Ovary (tissue), 9 donors: ENCODE data around the gene GTF2A2. TPM values are rescaled to one million over a fixed set of nuclear protein-coding genes. Genes with fewer than 3 reads are reported as not detected.

Source experiments
- DNase-seq, 5 donors: peaks; one replicate each; pipeline ENCODE4 v3.0.0-alpha.2; 2019 to 2020
- H3K27ac ChIP-seq, 2 donors: fragments of 200-600 bp; one replicate each; pipeline versions ENCODE4 v1.5.1 to v1.8.0; 2019 to 2022
- H3K27me3 ChIP-seq: fragments of 200-600 bp; one replicate; pipeline ENCODE4 v1.8.0; 2022
- H3K36me3 ChIP-seq: fragments of 200-600 bp; sonication (generic); one replicate; pipeline ENCODE4 v1.5.1; 2019
- H3K4me1 ChIP-seq: one replicate; pipeline ENCODE4 v1.8.1; 2013; ENCODE audit warnings: mild to moderate bottlenecking, moderate library complexity; ENCODE audit not compliant: insufficient read depth
- H3K4me3 ChIP-seq: fragments of 200-600 bp; sonication (generic); one replicate; pipeline ENCODE4 v1.5.1; 2017
- H3K9me3 ChIP-seq, 2 donors: fragments of 200-600 bp in 1 of 2; sonication (generic) in 1 of 2; one replicate each; pipeline versions ENCODE4 v1.5.1 to v1.8.1; 2013 to 2019; ENCODE audit warnings: mild to moderate bottlenecking in 1 of 2, moderate library complexity in 1 of 2
- EP300 ChIP-seq: sonication (generic); formaldehyde crosslinking; IDR thresholded peaks from one replicate; pipeline ENCODE4 v1.6.1; 2017; ENCODE audit warnings: antibody characterized with exemption
- POLR2A ChIP-seq: fragments of 450-650 bp; IDR thresholded peaks from one replicate; pipeline ENCODE4 v1.6.1; 2017; ENCODE audit warnings: antibody characterized with exemption, mild to moderate bottlenecking, moderate library complexity
- WGBS, 3 donors: extraction: QIAGEN DNeasy Blood & Tissue Kit in 1 of 3; methylation state at CpG; one replicate each; pipeline versions ENCODE4 v1.1.5 to v1.1.7; 2013 to 2017; 5-methylcytosine and 5-hydroxymethylcytosine counted together
- intact Hi-C, 4 donors: fragments of 100-400 bp; cut with DNase I; formaldehyde crosslinking; loops; one replicate each; pipeline versions ENCODE4 v1.11.0 to v1.15.1; 2022 to 2023
- polyA plus RNA-seq, 2 donors: library from polyadenylated mRNA; stranded (reverse); fragments of 200-250 nt in 1 of 2; fragments of 350-450 nt in 1 of 2; fragmentation: Illumina TruSeq in 1 of 2; extraction: RNeasy Lipid Tissue Mini Kit (QIAGEN cat#74804) in 1 of 2; gene quantifications; one replicate each; pipeline ENCODE4 v1.2.3, GENCODE V29; 2013 to 2014
- total RNA-seq, 7 donors: library from RNA; depleted of rRNA in 2 of 7; stranded (reverse); fragments of >200 nt in 2 of 7; fragmentation: NEBNext Ultra II Directional in 3 of 7; extraction: Animal tissue kit (Norgen Biotek cat#: 25700) in 3 of 7; gene quantifications; one replicate each; pipeline versions ENCODE4 v1.1.0 to v1.2.4, GENCODE V29; 2016 to 2023
- TF ChIP-seq, protein P1 (sequence below), 3 donors: fragments of 450-650 bp in 2 of 3; fragments of 200-600 bp in 1 of 3; IDR thresholded peaks; one replicate each; pipeline versions ENCODE4 v1.5.1 to v1.8.0; 2016 to 2022; ENCODE audit warnings: antibody characterized with exemption in 3 of 3, mild to moderate bottlenecking in 1 of 3
- donor health status: DM: no; HTN: no; CAD: no; lungs with moderate emphysema.
- donor health status: DM: no; HTN: no; CAD: no.
- donor health status: Bipolar disorder and iron deficiency.
- donor health status: DM: yes; HTN: yes; CAD: no.
- donor health status: DM: no; HTN: no; CAD: no.
- donor health status: DM: yes; HTN: yes; CAD: no.

The GTF2A2 gene
- total and polyA plus RNA-seq, 9 donors, result 45.5 to 113 (median 99.9) TPM

DNA sequence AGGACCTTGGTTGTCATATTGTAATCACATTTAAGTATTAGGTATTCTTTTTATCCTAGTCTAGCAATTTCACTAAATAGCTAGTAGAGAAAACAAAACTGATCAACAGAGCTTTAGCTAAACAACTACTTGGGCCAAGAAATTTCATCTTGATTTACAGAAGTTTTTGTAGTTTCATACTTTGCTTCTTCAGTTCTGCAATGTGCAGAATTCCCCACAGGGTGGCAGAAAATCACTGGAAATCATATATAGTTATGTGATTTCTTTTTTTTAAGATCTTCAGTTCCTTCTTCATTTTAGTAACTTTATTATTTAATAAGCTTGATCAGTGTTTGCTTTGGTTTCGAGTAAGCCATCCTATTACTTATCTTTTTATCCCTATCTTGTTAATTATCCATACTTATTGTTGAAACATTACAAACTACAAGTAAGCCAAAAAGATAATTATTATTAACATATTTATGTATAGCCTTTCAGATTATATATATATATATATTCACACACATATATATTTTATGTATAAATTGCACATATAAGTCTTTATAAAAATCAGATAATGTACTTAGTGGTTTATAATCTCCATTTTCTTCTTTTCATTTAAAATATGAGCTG, 34.0 kb upstream of the GTF2A2 start:
- intact Hi-C loops, result loop anchor here in 1 of 4 donors (10.0 kb wide), 1 partner anchor 634 kb away; no protein-coding TSS in a partner anchor
- peak in 3 of 5 donors; percentile 13 to 63 (median 33) for DNase-seq
- H3K4me1 ChIP-seq, result peaks cover 4% of the 10 kb centered on the region
- 12 to 21% (median 14%) methylated on average over 1 of the region's 1 CpG for WGBS, 3 donors
- no peak overlapping the region for H3K4me3 ChIP-seq
- H3K9me3 ChIP-seq, result no peaks in the 10 kb centered on the region
- no peaks in the 10 kb centered on the region for H3K27me3 ChIP-seq
- no peak overlapping the region for H3K27ac ChIP-seq
- H3K36me3 ChIP-seq, result no peaks in the 10 kb centered on the region
- TF ChIP-seq, protein P1, sequence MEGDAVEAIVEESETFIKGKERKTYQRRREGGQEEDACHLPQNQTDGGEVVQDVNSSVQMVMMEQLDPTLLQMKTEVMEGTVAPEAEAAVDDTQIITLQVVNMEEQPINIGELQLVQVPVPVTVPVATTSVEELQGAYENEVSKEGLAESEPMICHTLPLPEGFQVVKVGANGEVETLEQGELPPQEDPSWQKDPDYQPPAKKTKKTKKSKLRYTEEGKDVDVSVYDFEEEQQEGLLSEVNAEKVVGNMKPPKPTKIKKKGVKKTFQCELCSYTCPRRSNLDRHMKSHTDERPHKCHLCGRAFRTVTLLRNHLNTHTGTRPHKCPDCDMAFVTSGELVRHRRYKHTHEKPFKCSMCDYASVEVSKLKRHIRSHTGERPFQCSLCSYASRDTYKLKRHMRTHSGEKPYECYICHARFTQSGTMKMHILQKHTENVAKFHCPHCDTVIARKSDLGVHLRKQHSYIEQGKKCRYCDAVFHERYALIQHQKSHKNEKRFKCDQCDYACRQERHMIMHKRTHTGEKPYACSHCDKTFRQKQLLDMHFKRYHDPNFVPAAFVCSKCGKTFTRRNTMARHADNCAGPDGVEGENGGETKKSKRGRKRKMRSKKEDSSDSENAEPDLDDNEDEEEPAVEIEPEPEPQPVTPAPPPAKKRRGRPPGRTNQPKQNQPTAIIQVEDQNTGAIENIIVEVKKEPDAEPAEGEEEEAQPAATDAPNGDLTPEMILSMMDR (IDR thresholded peaks at IDR 0.05), result peak in 2 of 3 donors; percentile 60 to 70
- TF ChIP-seq POLR2A (no peak), EP300 (no peak)

DNA sequence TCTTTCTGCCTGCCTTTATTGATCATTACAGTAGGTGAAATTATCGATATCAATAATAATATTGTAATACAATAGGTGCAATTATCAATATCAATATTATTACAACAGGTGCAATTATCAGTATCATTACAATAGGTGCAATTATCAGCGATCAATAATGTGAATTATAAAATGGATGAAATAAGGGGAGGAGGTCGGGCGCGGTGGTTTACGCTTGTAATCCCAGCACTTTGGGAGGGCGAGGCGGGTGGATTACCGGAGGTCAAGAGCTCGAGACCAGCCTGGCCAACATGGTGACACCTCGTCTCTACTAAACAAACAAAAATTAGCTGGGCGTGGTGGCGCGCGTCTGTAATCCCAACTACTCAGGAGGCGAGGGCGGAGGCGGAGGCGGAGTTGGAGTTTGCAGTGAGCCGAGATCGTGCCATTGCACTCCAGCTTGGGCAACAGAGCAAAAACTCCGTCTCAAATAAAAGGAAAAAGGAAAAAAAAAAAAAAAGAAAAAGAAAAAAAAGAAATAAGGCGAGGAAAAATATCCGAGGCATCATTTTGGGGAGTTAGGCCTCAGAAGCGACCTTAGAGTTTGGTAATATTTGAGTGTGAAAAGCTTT, 32.4 kb upstream of the GTF2A2 start:
- H3K4me1 ChIP-seq, result peaks cover 6% of the 10 kb centered on the region
- WGBS, 3 donors, result 1 to 2% (median 2%) methylated on average over 25 of the region's 25 CpGs
- TF ChIP-seq EP300, result no peak
- H3K36me3 ChIP-seq, result no peaks in the 10 kb centered on the region
- peak; percentile 73 to 86 (median 80) for DNase-seq
- no peaks in the 10 kb centered on the region for H3K9me3 ChIP-seq
- no peaks in the 10 kb centered on the region for H3K27me3 ChIP-seq
- peak overlapping the region; percentile 96 for H3K4me3 ChIP-seq
- intact Hi-C loops, result loop anchor here in 1 of 4 donors (10.0 kb wide), 1 partner anchor 635 kb away; no protein-coding TSS in a partner anchor
- H3K27ac ChIP-seq, result peak overlapping the region; percentile 79 to 86

DNA sequence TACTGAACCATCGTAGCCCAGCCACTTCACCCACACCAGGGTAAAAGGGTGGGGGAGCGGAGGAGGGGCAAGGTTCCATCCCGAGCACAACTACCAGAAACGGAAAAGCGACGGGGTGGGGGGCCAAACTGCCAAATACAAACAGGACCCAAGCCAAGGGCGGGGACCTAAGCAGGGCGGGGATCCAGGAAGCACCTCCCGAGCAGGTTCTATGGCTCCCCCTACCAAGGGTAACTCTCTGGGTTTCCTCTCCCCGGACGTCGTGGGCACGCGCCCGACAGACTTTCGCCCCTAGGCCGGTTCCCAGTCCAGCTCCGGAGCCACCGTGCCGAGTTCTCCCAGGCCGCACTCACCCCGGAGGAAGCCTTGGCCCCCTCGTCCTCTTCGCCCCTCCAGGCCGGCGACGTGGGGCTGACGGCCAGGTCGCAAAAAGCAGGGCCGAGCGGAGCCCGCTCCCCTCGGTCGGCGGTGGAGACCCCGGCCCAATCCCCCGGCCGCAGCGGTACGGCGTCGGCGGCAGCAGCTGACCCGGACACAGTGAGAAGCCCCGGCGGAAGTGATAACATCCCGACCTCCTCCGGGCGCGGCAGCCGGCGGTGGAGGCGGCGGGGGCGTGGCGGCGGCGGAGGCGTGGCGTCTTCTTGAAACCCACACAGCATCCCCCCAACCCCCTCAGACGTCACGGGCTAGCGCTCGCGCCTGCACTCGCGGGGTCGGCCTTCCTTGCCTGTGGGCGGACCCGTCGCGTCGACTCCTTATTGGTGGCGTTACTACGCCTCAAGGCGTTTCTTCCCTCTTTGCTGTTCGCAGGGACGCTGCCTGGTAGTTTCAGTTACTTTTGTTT, 31.7 kb upstream of the GTF2A2 start, which contains the start of gene BNIP2:
Gene BNIP2 (minus strand): TSS at position 539 of the 844 bp plus-strand sequence. CDS start 6,863 bp downstream, outside the sequence.
- H3K4me3 ChIP-seq, result peak within 1 kb of the TSS; percentile 96
- peaks cover 6% of the 10 kb centered on the region for H3K4me1 ChIP-seq
- DNase-seq, result peak; percentile 99 to 100 (median 99)
- TF ChIP-seq POLR2A (peak; percentile 86), EP300 (peak; percentile 15)
- TF ChIP-seq, protein P1 (IDR thresholded peaks at IDR 0.05), result peak in 1 of 3 donors; percentile 12
- intact Hi-C loops, result no loop called here
- no peaks in the 10 kb centered on the region for H3K9me3 ChIP-seq
- H3K27me3 ChIP-seq, result no peaks in the 10 kb centered on the region
- WGBS, 3 donors, result 0 to 1% (median 0%) methylated on average over 55 to 78 of the region's 78 CpGs
- no peaks in the 10 kb centered on the region for H3K36me3 ChIP-seq
- peak within 1 kb of the TSS; percentile 85 to 86 for H3K27ac ChIP-seq

DNA sequence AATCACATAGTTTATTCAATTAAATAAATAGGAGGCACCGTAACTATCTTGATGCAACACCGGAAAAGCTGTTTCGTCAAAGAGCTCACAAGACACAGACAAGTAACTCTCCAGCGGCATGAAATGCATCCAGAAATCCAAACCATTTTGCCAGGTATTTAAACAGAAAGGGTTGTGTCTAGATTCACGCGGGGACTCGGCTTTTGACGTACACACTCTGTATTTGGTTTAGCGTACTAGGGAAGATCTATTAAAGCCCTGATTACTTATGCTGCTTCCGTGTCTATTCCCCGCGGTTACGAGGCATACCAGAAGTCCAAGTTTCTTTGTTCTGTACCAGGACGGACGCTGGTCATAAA, 31.1 kb upstream of the GTF2A2 start:
- no peaks in the 10 kb centered on the region for H3K36me3 ChIP-seq
- DNase-seq, result no peak
- H3K27ac ChIP-seq, result peak overlapping the region; percentile 85 to 86
- H3K9me3 ChIP-seq, result no peaks in the 10 kb centered on the region
- H3K4me3 ChIP-seq, result peak overlapping the region; percentile 96
- TF ChIP-seq POLR2A (peak; percentile 2), EP300 (no peak)
- TF ChIP-seq, protein P1 (IDR thresholded peaks at IDR 0.05), result no peak
- 0 to 1% (median 0%) methylated on average over 15 of the region's 15 CpGs for WGBS, 3 donors
- intact Hi-C loops, result no loop called here
- no peaks in the 10 kb centered on the region for H3K27me3 ChIP-seq
- H3K4me1 ChIP-seq, result peaks cover 6% of the 10 kb centered on the region
